ENCODE results near the gene COL11A2.
A peak's percentile ranks its signal among the peaks of the same experiment; 100 is the strongest.

Gene COL11A2

GRCh38 chr6:33163540-33163939, 28.7 kb downstream of the COL11A2 start:
- no peak for TF ChIP-seq CTCF (IDR thresholded peaks at IDR 0.05; ENCODE audit: insufficient read depth, low read length, poor library complexity, severe bottlenecking)
- no peak for TF ChIP-seq EZH2phosphoT487 (conservative IDR thresholded peaks at IDR 0.05; ENCODE audit: low read length)
- Histone ChIP-seq H3K9ac (ENCODE audit: low read length) (no peak overlapping the region), H2AFZ (ENCODE audit: low read depth, low read length, severe bottlenecking) (no peak overlapping the region), H3K4me2 (ENCODE audit: low read depth, low read length, poor library complexity, severe bottlenecking) (no peak overlapping the region), H3F3A (ENCODE audit: insufficient read depth) (no peaks in the 10 kb centered on the region), H3K9me3 (ENCODE audit: insufficient read depth, low read length) (no peaks in the 10 kb centered on the region), H3K79me2 (ENCODE audit: insufficient read depth, low read length) (no peaks in the 10 kb centered on the region), H3K4me3 (ENCODE audit: insufficient read depth, low read length, poor library complexity, severe bottlenecking) (no peak overlapping the region), H3K27me3 (ENCODE audit: low read length) (no peaks in the 10 kb centered on the region), H3K36me3 (ENCODE audit: low read length) (no peaks in the 10 kb centered on the region), H3K27ac (ENCODE audit: low read depth, low read length) (no peak overlapping the region), H4K20me1 (ENCODE audit: low read depth, low read length) (no peaks in the 10 kb centered on the region), H3K9me2 (replicated peaks; ENCODE audit: insufficient read depth, low read length) (no peaks in the 10 kb centered on the region)

- H3K27ac ChIP-seq (ENCODE audit: low read depth, low read length): no peak overlapping the region
- H3K4me2 ChIP-seq (ENCODE audit: low read depth, low read length, poor library complexity, severe bottlenecking): peak overlapping the region; percentile 58
- no peaks in the 10 kb centered on the region for H4K20me1 ChIP-seq (ENCODE audit: low read depth, low read length)
- H3K9me3 ChIP-seq (ENCODE audit: insufficient read depth, low read length): no peaks in the 10 kb centered on the region
- no peaks in the 10 kb centered on the region for H3K79me2 ChIP-seq (ENCODE audit: insufficient read depth, low read length)
- H3K9me2 ChIP-seq (replicated peaks; ENCODE audit: insufficient read depth, low read length): no peaks in the 10 kb centered on the region
- TF ChIP-seq CTCF (IDR thresholded peaks at IDR 0.05; ENCODE audit: insufficient read depth, low read length, poor library complexity, severe bottlenecking): peak; percentile 100
- TF ChIP-seq EZH2phosphoT487 (conservative IDR thresholded peaks at IDR 0.05; ENCODE audit: low read length): 0 out of 2 replicates have a peak, but pooled peaks have one; percentile 33
- H3K4me3 ChIP-seq (ENCODE audit: insufficient read depth, low read length, poor library complexity, severe bottlenecking): peak overlapping the region; percentile 30
- H3F3A ChIP-seq (ENCODE audit: insufficient read depth): no peaks in the 10 kb centered on the region
- H2AFZ ChIP-seq (ENCODE audit: low read depth, low read length, severe bottlenecking): peak overlapping the region; percentile 90
- peak overlapping the region; percentile 42 for H3K9ac ChIP-seq (ENCODE audit: low read length)
- no peaks in the 10 kb centered on the region for H3K36me3 ChIP-seq (ENCODE audit: low read length)
- no peaks in the 10 kb centered on the region for H3K27me3 ChIP-seq (ENCODE audit: low read length)
Observed at GRCh38 chr6:33161354-33162331, 30.6 kb downstream of the COL11A2 start.

- Histone ChIP-seq H3F3A (ENCODE audit: insufficient read depth) (no peaks in the 10 kb centered on the region), H2AFZ (ENCODE audit: low read depth, low read length, severe bottlenecking) (no peak overlapping the region), H3K4me2 (ENCODE audit: low read depth, low read length, poor library complexity, severe bottlenecking) (peak overlapping the region; percentile 58), H3K9me3 (ENCODE audit: insufficient read depth, low read length) (no peaks in the 10 kb centered on the region), H3K27ac (ENCODE audit: low read depth, low read length) (no peak overlapping the region), H3K4me3 (ENCODE audit: insufficient read depth, low read length, poor library complexity, severe bottlenecking) (no peak overlapping the region), H3K27me3 (ENCODE audit: low read length) (no peaks in the 10 kb centered on the region), H4K20me1 (ENCODE audit: low read depth, low read length) (no peaks in the 10 kb centered on the region), H3K36me3 (ENCODE audit: low read length) (no peaks in the 10 kb centered on the region), H3K79me2 (ENCODE audit: insufficient read depth, low read length) (no peaks in the 10 kb centered on the region), H3K9ac (ENCODE audit: low read length) (peak overlapping the region; percentile 42; the same call in 1 of the 2 replicates), H3K9me2 (replicated peaks; ENCODE audit: insufficient read depth, low read length) (no peaks in the 10 kb centered on the region)
- TF ChIP-seq CTCF (IDR thresholded peaks at IDR 0.05; ENCODE audit: insufficient read depth, low read length, poor library complexity, severe bottlenecking) (no peak), EZH2phosphoT487 (conservative IDR thresholded peaks at IDR 0.05; ENCODE audit: low read length) (no peak)
Observed at GRCh38 chr6:33160728-33161344, 31.4 kb downstream of the COL11A2 start.

Data from SU-DHL-6 (cell line).